HG03571 (cell line): Measurements from ENCODE around the gene PKP3.
"Not testable (repeated sequence)": the region's sequence is repeated elsewhere in the genome, so short reads cannot be mapped to it uniquely, and the experiment has no call there.

Experiments
- ATAC-seq: cut with Tn5 transposase; IDR thresholded peaks from one replicate; pipeline ENCODE4 v1.9.1; 2021; ENCODE audit not compliant: unreplicated experiment

The PKP3 gene

DNA sequence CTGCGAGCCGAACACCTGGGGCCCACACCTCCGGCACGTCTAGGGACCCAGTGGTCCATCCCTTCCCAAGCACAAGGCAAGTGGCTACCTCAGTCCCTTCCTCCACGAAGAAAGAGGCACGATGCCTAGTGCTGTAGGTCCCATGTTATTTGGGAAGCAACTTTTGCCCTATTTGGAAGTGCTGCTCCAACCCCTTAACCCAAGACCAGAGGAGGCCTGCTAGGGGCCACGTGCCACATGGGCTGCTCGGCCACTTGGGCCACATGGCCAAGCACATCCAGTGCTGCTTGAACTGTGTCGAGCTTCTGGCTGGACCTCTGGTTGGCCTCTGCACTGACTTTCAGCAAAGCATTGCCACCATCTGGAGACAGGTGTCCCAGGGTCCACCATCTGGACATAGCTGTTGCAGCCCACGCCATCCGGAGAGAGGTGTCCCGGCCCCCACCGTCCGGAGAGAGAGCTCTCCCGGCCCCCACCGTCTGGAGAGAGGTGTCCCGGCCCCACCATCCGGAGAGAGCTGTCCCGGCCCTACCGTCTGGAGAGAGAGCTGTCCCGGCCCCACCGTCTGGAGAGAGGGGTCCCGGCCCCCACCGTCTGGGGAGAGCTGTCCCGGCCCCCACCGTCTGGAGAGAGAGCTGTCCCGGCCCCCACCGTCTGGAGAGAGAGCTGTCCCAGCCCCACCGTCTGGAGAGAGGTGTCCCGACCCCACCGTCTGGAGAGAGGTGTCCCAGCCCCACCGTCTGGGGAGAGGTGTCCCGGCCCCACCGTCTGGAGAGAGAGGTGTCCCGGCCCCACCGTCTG, 31.2 kb upstream of the PKP3 start:
- ATAC-seq: no peak

DNA sequence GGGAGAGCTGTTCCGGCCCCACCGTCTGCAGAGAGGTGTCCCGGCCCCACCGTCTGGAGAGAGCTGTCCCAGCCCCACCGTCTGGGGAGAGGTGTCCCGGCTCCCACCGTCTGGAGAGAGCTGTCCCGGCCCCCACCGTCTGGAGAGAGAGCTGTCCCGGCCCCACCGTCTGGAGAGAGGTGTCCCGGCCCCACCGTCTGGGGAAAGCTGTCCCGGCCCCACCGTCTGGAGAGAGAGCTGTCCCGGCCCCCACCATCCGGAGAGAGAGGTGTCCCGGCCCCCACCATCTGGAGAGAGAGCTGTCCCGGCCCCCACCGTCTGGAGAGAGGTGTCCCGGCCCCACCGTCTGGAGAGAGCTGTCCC, 30.6 kb upstream of the PKP3 start:
- not testable (repeated sequence) for ATAC-seq

DNA sequence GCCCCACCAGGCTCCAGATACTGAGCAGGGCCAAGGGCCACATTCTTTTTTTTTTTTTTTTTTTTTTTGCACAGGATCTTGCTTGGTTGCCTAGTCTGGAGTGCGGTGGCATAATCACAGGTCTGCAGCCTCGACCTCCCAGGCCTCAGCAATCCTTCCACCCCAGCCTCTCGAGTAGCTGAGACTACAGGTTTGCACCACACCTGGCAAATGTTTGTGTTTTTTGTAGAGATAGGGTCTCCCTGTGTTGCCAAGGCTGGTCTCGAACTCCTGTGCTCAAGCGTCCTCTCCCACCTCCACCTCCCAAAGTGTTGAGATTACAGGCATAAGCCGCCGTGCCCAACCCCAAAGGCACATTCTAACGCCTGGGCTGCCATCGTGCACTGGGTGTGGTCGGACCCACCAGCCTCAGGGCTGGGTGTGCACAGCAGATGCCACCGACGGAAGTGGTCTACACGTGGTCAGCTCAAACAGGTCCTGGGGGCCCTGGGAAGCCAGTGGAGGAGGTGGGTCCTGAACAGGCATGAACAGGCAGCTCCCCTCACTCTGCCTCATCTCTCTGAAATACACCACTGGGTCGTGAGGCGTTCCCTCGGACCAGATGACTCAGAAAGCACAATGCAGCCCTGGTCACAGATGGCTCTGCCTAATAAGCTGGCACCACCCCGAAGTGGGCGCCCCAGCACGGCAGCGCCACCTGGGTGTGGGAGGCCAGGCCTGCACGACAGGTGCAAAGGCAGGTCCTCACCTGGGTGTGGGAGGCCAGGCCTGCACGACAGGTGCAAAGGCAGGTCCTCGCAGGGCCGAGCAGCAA, 29.9 kb upstream of the PKP3 start:
- ATAC-seq: no peak

DNA sequence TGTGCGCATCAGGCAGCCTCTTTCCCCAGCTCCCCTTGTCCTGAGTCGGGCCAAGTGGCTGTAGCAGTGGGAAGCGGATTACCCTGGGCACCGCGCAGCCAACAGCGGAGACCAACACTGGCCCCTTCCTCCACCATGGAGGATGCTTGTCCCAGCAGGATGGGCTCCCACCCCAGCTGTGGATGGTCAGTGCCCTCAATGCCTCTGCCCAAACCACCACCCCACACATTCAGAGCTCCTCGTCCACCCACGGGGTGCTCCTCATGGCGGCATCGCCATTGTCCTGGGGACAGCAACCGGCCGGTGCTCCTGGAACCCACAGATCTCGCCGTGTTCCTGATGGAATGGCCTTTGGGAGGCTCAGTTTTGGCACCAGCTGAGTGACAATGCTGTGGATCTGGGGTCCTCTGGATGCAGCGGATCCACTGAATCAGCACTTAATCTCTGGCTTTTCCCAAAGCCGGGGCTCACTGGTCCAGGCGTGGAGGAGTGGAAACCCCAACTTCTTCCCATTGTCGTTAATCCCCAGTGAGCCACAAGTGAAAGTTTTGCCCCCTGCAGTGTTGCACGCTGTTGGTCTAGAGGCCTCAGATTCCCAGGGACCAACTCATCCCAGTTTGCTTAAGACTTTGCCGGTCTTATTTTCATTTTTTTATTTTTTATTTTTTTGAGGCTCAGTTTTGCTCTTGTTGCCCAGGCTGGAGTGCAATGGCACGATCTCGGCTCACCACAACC, 28.9 kb upstream of the PKP3 start:
- no peak for ATAC-seq

DNA sequence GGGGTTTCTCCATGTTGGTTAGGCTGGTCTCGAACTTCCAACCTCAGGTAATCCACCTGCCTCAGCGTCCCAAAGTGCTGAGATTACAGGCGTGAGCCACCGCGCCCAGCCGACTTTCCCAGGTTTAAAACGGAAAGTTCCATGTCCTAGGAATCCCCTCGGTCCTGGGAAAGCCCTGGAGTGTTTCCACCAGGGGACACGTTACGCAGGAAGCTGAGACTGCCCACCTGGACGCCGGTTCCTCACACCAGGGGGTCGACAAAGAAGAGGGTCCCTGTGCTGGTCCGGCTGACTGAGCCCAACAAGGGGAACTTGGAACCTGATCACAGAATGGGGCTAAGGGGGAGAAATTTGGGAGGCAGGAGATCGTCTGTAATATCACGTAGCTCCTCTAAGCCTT, 28.2 kb upstream of the PKP3 start:
- ATAC-seq: no peak

DNA sequence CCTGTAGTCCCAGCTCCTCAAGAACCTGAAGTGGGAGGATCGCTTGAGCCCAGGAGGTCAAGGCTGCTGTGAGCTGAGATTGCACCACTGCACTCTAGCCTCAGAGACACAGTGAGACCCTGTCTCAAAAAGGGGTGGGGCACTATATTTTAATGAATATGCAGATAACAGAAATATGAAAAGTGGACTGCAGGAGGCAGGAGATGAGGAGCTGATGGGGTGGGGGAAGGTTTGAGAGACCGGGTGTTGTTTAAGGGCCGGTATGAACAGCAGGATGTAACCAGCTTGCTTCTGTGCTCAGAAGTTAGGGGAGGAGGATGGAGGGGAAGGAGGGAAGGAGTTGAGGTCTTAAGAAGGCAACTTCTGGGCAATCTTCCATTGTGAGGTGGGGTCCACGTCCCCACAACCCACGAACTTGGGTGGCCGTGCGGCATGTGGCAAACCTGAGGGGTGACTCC, 26.0 kb upstream of the PKP3 start:
- ATAC-seq: no peak

DNA sequence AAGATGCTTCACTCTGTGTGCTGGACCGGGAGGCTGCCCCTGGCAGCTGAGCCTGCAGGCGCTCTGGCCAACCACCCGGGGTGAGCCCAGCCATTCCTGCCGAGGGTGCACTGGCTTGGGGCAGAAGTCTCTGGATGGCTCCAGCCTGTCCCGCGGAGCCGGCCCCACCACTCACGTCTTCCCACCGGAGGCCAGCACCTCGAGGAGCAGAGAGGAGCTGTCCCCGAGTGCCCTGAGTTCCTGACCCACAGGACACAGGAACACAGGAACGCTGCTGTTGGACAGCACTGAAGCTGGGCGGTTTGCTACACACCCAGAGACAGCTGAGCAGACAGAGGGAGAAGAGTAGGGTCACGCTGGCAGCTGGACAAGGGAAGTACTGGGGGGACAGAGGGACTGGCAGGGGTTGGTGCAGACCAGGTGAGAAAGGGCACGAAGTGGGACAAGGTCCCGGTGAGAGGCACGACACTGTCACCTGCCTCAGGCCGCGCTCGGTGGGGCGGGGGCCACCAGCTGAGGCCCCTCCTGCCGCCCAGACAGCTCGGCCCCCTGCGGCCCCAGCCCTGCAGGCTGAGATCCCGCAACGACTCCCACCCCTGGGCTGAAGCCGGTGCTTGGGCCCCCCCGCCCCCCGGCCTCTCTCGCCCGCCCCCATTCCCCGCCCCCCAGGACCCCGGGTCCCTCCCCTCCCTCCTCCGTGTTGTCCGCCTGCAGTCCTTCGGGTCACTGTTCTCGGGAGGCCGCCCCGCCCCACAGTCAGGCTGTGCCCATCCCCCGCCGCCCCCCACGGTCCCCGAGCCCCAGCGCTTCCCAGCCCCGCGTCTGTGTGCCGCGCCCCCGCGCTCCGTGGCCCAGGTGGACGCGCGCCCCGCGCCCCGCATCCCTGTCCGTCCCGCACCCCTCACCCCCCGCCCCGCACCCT, 25.3 kb upstream of the PKP3 start:
- ATAC-seq: no peak

DNA sequence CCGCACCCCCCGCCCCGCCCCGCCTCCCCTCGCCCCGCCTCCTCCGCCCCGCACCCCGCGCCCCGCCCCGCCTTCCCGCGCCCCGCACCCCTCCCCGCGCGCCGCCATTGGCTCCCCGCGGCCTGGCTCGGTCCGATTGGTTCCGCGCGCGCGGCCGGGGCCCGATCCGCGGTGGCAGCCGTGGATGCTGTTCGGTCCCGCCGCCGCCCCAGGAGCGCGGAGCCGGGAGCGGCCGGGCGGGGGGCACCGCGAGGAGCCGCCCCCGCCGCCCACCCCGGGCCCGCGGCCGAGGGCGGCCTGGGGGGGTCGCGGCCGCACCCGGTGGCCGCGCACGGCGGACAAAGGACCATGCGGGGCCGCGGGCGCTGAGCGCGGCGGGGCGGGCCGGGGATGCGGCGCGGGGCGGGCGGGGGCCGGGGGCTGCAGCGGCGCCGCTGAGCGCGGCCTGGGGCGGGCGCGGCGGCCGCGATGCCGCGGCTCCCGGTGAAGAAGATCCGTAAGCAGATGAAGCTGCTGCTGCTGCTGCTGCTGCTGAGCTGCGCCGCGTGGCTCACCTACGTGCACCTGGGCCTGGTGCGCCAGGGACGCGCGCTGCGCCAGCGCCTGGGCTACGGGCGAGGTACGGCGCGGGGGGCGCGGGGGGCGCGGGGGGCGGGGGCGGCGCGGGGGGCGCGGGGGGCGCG, 24.5 kb upstream of the PKP3 start, which contains the start of gene B4GALNT4:
B4GALNT4 (plus strand) TSS at position 164 of the 683 bp plus-strand sequence; CDS start at position 469, 305 bp downstream.
- no peak for ATAC-seq

DNA sequence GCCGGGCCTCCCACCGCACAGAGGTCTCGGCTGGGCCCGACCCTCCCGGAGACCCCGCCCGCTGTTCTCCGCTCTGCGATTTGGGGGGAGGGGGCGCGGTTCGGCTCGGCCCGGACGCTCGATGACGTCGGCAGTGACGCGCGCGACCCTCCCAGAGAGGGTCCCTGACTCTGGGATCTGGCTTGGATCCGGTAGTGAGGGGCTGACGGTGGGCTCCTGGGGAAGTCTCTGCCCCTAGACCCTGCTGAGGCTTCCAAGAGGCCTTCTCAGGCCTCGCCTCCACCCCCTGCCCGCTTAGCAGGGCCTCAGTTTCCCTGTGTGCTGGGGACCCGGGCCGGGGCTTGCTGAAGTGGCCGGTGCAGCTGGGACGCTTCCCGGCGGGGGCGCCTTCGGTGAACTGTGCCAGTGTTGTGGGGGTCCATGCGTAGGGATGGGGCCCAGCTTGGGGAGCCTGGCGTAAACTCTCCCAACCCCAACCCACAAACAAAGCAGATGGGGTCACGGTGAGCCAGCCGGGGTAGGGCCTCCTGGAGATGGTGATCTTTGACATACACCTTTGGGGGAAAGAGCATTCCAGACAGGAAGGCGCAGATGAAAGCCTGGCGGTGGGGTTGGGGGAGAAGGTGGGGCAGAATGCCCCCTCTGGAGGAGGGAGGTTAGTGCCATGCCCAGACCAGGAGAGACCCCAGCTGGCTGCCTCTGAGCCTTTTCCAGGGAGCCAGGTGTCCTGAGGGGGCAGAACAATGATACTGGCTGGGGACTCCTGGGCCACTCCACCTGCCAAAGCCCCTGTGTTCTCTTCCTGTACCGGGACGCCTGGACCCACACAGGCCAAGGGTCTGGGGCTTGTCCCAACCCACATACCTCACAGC, 23.7 kb upstream of the PKP3 start:
- no peak for ATAC-seq

DNA sequence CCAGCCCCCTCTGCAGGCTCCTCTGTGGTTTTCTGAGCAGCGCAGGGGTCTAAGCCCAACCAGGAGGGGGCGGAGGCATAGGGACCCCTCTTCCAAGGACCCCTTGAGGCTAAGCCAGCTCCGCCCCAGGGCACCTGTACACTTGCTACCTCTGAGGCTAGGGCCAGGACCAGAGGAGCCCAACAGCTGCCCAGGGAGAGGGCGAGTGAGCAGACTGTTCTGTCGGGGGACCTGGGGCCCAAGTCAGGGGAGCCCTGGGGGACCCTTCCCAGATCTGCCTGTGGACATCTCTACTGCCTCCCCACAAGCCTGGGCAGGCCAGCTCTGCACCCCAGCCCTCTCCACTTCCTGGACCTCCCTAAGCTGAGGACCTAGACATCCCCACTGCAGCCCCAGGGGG, 23.0 kb upstream of the PKP3 start:
- no peak for ATAC-seq

DNA sequence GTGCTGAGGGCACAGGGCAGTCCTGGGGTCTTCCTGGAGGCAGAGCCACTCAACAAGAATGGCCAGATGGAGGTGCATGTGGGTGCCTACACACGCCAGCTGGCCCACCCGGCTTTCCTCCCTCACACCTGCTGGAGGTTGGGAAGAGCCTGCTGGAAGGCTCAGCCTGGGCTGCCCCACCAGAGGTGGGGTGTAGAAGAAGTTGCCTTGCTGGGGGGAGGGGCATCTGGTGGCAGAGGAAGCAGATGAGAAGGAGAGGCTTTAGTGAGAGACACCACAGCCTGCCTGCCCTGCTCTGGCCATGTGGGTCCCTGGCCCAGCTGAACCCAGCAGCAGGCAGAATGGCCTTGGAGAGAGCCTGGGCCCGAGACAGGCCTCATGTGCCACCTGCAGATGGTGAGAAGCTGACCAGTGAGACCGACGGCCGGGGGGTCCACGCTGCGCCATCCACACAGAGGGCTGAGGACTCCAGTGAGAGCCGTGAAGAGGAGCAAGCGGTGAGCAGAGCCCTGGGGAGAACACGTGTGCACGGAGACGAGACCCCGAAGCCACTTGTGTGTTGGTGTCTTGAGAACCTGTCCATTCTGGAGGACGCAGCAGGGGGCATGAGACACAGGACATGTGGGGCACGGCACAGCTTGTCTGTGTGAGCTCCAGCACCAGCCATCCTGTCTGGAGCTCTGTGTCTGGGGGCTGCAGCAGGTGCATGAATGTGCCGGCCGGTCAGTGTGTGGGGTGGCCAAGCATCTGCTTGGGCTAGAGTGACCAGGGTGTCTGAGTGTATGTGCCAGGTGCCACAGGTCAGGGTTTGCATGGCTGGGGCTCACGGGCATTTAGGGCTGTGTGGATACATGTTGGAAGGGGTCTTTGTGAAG, 22.1 kb upstream of the PKP3 start:
- ATAC-seq: no peak

DNA sequence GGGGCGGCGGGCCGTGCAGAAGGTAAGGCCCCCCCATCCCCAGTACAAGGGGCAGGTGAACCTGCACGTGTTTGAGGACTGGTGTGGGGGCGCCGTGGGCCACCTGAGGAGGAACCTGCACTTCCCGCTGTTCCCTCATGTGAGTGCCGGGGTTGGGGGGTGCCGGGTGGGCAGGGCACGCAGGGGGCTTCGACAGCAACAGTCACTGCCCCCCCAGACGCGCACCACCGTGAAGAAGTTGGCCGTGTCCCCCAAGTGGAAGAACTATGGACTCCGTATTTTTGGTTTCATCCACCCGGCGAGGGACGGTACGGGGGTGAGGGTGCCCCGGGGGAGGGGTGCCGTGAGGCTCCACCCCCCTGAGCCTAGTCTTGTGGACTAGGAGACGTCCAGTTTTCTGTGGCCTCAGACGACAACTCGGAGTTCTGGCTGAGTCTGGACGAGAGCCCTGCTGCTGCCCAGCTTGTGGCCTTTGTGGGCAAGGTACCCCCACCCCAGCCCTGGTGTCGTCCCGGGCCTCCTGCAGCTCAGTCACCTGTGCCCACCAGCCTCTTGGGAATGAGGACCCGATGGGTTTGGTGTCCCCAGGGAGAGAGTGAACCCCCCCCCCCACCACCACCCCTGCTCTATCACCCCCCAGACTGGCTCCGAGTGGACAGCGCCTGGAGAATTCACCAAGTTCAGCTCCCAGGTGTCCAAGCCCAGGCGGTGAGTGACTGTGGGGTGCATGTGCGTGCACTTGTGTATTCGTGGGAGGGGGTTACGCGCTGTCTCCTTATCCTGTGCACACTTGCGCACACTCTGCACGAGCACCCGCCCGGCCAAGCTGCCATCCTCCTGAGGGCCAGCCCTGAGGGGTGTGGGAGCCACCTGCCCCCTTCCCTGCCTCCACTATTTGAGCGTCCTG, 20.9 kb upstream of the PKP3 start:
- no peak for ATAC-seq

DNA sequence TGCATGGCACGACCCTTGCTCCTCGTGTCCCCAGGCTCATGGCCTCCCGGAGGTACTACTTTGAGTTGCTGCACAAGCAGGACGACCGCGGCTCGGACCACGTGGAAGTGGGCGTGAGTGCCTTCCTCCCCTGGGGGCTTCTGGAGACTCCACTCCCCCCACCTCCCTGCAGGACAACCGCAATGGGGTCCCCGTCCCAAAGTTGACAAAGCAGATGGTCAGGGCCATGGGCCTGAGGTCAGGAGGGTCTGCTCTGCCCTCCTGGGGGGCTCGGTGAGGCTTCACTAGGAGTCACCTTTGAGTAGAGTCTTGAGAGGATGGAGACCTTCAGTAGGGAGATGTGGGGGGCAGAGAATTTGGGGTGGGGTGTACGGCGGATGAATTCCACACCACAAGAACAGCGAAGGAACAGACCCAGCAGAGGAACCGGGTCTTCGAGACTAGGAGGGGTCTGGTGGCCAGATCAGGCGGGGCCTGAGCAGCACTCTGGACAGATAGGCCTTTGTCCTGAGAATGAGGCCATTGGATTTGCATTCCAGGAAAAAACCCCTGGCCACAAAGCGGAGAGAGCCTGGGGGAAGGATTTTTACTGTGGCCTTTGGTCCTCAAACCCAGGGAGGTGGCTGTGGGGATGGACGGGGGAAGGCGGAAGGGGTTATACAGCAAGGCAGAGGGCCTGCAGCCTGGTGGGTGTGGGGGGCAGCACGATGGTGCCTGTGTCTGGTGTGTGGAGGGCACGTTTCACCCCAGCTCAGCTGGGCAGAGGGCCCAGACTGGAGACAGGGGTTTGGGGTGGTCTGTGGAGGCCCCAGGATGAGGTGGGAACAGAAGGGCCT, 20.1 kb upstream of the PKP3 start:
- ATAC-seq: no peak

DNA sequence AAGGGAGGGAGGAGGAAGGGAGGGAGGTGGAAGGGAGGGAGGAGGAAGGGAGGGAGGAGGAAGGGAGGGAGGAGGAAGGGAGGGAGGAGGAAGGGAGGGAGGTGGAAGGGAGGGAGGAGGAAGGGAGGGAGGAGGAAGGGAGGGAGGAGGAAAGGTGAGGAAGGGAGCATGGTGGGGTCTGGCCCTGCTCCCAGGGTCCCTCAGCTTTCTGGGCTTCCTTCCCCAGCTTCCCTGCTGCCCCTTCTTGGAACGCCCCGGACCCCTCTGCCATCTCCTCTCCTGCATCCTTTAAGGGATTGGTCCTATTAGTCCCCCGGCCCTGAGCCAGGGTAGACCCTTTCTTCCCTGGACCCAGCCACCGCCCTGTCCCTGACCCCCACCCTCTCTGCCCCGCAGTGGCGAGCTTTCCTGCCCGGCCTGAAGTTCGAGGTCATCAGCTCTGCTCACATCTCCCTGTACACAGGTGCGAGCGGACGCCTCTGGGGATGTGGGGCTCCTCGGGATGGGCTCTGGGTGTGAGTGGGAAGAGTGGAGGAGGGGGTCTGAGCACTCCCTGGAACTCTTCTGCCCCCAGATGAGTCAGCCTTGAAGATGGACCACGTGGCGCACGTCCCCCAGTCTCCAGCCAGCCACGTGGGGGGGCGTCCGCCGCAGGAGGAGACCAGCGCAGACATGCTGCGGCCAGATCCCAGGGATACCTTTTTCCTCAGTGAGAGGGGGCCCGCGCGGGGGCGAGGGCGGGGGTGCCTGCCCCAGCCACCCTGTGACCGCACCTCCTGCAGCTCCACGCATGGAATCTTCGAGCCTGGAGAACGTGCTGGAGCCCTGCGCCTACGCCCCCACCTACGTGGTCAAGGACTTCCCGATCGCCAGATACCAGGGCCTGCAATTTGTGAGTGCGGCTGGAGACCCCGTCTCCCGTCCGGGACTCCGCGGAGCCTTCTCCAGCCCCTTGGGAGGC, 18.7 kb upstream of the PKP3 start:
- ATAC-seq: no peak
